SK-N-SH treated with all-trans-retinoic acid at 6 μM for 48 hours (cell line): ENCODE measurements around the gene STEAP3.

Experiments used
- ARNTL ChIP-seq: fragments of 450-650 bp; formaldehyde crosslinking; IDR thresholded peaks from 2 replicates; pipeline ENCODE4 v1.5.0; 2020; ENCODE audit warnings: low read depth, mild to moderate bottlenecking, moderate library complexity, borderline replicate concordance
- PATZ1 ChIP-seq: fragments of 250-450 bp; sonication (Bioruptor Pico); IDR thresholded peaks from 2 replicates; pipeline ENCODE4 v1.8.0; 2020; ENCODE audit warnings: mild to moderate bottlenecking, moderate library complexity, borderline replicate concordance
- RARB ChIP-seq: fragments of 250-450 bp; sonication (Bioruptor Pico); IDR thresholded peaks from 2 replicates; pipeline ENCODE4 v1.8.0; 2021; ENCODE audit warnings: mild to moderate bottlenecking, moderate library complexity
- TCF4 ChIP-seq: fragments of 250-450 bp; sonication (Bioruptor Pico); IDR thresholded peaks from 2 replicates; pipeline ENCODE4 v1.8.0; 2021; ENCODE audit warnings: mild to moderate bottlenecking, moderate library complexity, borderline replicate concordance
- TOX ChIP-seq: fragments of 250-450 bp; sonication (Bioruptor Pico); IDR thresholded peaks from 2 replicates; pipeline ENCODE4 v1.8.0; 2021; ENCODE audit warnings: mild to moderate bottlenecking, moderate library complexity, borderline replicate concordance
- TSHZ2 ChIP-seq: fragments of 250-450 bp; sonication (Bioruptor Pico); IDR thresholded peaks from 2 replicates; pipeline ENCODE4 v1.5.0; 2020; ENCODE audit warnings: mild to moderate bottlenecking, moderate library complexity
- ZC3H10 ChIP-seq: fragments of 250-450 bp; sonication (Bioruptor Pico); IDR thresholded peaks from 2 replicates; pipeline ENCODE4 v1.5.1; 2021; ENCODE audit warnings: mild to moderate bottlenecking, moderate library complexity
- ZFP30 ChIP-seq: fragments of 450-650 bp; formaldehyde crosslinking; IDR thresholded peaks from 2 replicates; pipeline ENCODE4 v1.5.0; 2022; ENCODE audit warnings: mild to moderate bottlenecking, moderate library complexity
- ZNF70 ChIP-seq: fragments of 450-650 bp; formaldehyde crosslinking; IDR thresholded peaks from 2 replicates; pipeline ENCODE4 v1.5.0; 2020; ENCODE audit warnings: mild to moderate bottlenecking, moderate library complexity
- TF ChIP-seq, protein P1 (sequence below): fragments of 250-450 bp; sonication (Bioruptor Pico); IDR thresholded peaks from 2 replicates; pipeline ENCODE4 v1.5.1; 2021; ENCODE audit warnings: mild to moderate bottlenecking, moderate library complexity

DNA sequence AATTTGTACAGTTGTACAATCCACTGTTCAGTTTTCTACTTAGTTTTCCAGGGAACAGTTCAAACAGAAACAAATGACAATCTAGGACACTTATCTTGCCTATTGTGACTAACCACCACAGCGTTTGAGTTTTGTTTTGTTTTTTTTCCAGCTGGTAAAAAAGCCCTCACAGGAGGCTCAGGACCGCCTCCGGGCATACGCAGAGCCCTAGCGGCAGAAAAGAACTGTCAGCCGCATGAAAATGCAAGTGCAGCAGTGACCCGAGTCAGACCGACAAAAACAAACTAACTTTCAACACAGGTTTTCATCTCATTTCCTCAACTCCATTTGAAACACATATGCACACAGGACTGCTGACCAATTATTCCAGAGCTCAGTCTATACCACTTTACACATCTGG lies 68.6 kb downstream of the STEAP3 start:
- no peak for TF ChIP-seq TSHZ2 (CRISPR knock-in tag)
- no peak for TF ChIP-seq ARNTL (CRISPR knock-in tag)
- no peak for TF ChIP-seq ZFP30 (CRISPR knock-in tag)
- no peak for TF ChIP-seq TOX
- no peak for TF ChIP-seq TCF4 (CRISPR knock-in tag)
- no peak for TF ChIP-seq RARB (CRISPR knock-in tag)
- TF ChIP-seq PATZ1 (CRISPR knock-in tag) = no peak
- no peak for TF ChIP-seq ZNF70 (CRISPR knock-in tag)
- no peak for TF ChIP-seq ZC3H10 (CRISPR knock-in tag)
- TF ChIP-seq, protein P1, sequence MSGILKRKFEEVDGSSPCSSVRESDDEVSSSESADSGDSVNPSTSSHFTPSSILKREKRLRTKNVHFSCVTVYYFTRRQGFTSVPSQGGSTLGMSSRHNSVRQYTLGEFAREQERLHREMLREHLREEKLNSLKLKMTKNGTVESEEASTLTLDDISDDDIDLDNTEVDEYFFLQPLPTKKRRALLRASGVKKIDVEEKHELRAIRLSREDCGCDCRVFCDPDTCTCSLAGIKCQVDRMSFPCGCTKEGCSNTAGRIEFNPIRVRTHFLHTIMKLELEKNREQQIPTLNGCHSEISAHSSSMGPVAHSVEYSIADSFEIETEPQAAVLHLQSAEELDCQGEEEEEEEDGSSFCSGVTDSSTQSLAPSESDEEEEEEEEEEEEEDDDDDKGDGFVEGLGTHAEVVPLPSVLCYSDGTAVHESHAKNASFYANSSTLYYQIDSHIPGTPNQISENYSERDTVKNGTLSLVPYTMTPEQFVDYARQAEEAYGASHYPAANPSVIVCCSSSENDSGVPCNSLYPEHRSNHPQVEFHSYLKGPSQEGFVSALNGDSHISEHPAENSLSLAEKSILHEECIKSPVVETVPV = no peak
